ENCODE results near the gene TBC1D22A. TPM values are rescaled to one million over a fixed set of nuclear protein-coding genes. Genes with fewer than 3 reads are reported as not detected.

The TBC1D22A gene
- total and polyA plus RNA-seq, 9 donors = 12.5 to 25.6 (median 18.5) TPM

GRCh38 chr22:47209547-47210023 is 447.1 kb downstream of the TBC1D22A start:
- intact Hi-C loops (cut with DNase I) = no loop called here
- peak in 2 of 5 donors; percentile 13 to 30 for DNase-seq
- 90 to 97% (median 93%) methylated on average over 6 to 13 of the region's 13 CpGs for WGBS, 3 donors
- Histone ChIP-seq H3K9me3 (no peaks in the 10 kb centered on the region), H3K4me1 (ENCODE audit: insufficient read depth) (no peaks in the 10 kb centered on the region), H3K4me3 (no peak overlapping the region), H3K36me3 (no peaks in the 10 kb centered on the region), H3K27me3 (no peaks in the 10 kb centered on the region), H3K27ac (no peak overlapping the region)
- TF ChIP-seq CTCF (IDR thresholded peaks at IDR 0.05) = no peak
- TF ChIP-seq EP300 (IDR thresholded peaks at IDR 0.05) = no peak
- no peak for TF ChIP-seq POLR2A (IDR thresholded peaks at IDR 0.05)

- 93 to 97% (median 97%) methylated on average over 19 of the region's 19 CpGs for WGBS, 3 donors
- peak in 2 of 5 donors; percentile 8 to 21 for DNase-seq
- intact Hi-C loops (cut with DNase I) = no loop called here
- no peaks in the 10 kb centered on the region for H3K27me3 ChIP-seq
- H3K4me1 ChIP-seq (ENCODE audit: insufficient read depth) = no peaks in the 10 kb centered on the region
- TF ChIP-seq CTCF (IDR thresholded peaks at IDR 0.05) = no peak
- no peak for TF ChIP-seq EP300 (IDR thresholded peaks at IDR 0.05)
- no peak for TF ChIP-seq POLR2A (IDR thresholded peaks at IDR 0.05)
- H3K9me3 ChIP-seq = no peaks in the 10 kb centered on the region
- no peak overlapping the region for H3K4me3 ChIP-seq
- no peaks in the 10 kb centered on the region for H3K36me3 ChIP-seq
- no peak overlapping the region for H3K27ac ChIP-seq
Observed at GRCh38 chr22:47210112-47210657, 447.7 kb downstream of the TBC1D22A start.

GRCh38 chr22:47210686-47211085 is 448.2 kb downstream of the TBC1D22A start:
- Histone ChIP-seq H3K36me3 (no peaks in the 10 kb centered on the region), H3K27ac (no peak overlapping the region), H3K4me1 (ENCODE audit: insufficient read depth) (no peaks in the 10 kb centered on the region), H3K4me3 (no peak overlapping the region), H3K27me3 (no peaks in the 10 kb centered on the region), H3K9me3 (no peaks in the 10 kb centered on the region)
- no peak for DNase-seq
- intact Hi-C loops (cut with DNase I) = no loop called here
- 89 to 94% (median 90%) methylated on average over 9 of the region's 9 CpGs for WGBS, 3 donors
- TF ChIP-seq EP300 (IDR thresholded peaks at IDR 0.05) (no peak), CTCF (IDR thresholded peaks at IDR 0.05) (no peak), POLR2A (IDR thresholded peaks at IDR 0.05) (no peak)

GRCh38 chr22:47213571-47214230 is 451.3 kb downstream of the TBC1D22A start:
- intact Hi-C loops (cut with DNase I) = no loop called here
- DNase-seq = peak in 1 of 5 donors; percentile 60
- H3K9me3 ChIP-seq = no peaks in the 10 kb centered on the region

More at GRCh38 chr22:47213571-47214230, 451.3 kb downstream of the TBC1D22A start:
- no peaks in the 10 kb centered on the region for H3K36me3 ChIP-seq
- TF ChIP-seq POLR2A (IDR thresholded peaks at IDR 0.05) = no peak
- no peak for TF ChIP-seq EP300 (IDR thresholded peaks at IDR 0.05)
- TF ChIP-seq CTCF (IDR thresholded peaks at IDR 0.05) = no peak
- H3K27ac ChIP-seq = no peak overlapping the region
- no peaks in the 10 kb centered on the region for H3K4me1 ChIP-seq (ENCODE audit: insufficient read depth)
- no peak overlapping the region for H3K4me3 ChIP-seq
- WGBS, 3 donors = 81 to 85% (median 81%) methylated on average over 16 of the region's 16 CpGs
- no peaks in the 10 kb centered on the region for H3K27me3 ChIP-seq

All from ovary (tissue), 9 donors.